HEK293 (cell line): ENCODE data around the gene OVOL2.

ENCODE experiments used
- CTCF ChIP-seq: fragments of 450-650 bp; formaldehyde crosslinking; IDR thresholded peaks from 2 replicates; pipeline ENCODE4 v1.5.1; 2016; ENCODE audit warnings: missing biosample characterization, missing genetic modification characterization
- KLF8 ChIP-seq: fragments of 450-650 bp; formaldehyde crosslinking; IDR thresholded peaks from 2 replicates; pipeline ENCODE4 v1.5.1; 2016; ENCODE audit warnings: missing biosample characterization, missing genetic modification characterization
- PATZ1 ChIP-seq: fragments of 450-650 bp; formaldehyde crosslinking; IDR thresholded peaks from 2 replicates; pipeline ENCODE4 v1.5.1; 2016; ENCODE audit warnings: missing biosample characterization, missing genetic modification characterization
- PRDM1 ChIP-seq: fragments of 450-650 bp; formaldehyde crosslinking; IDR thresholded peaks from 2 replicates; pipeline ENCODE4; 2016; ENCODE audit warnings: missing biosample characterization, missing genetic modification characterization
- ZBTB26 ChIP-seq: fragments of 450-650 bp; formaldehyde crosslinking; optimal IDR thresholded peaks from 2 replicates; pipeline ENCODE3; 2016; ENCODE audit warnings: missing biosample characterization, mild to moderate bottlenecking, missing genetic modification characterization
- ZNF548 ChIP-seq: fragments of 450-650 bp; formaldehyde crosslinking; IDR thresholded peaks from 2 replicates; pipeline ENCODE4 v1.5.1; 2016; ENCODE audit warnings: missing biosample characterization, missing genetic modification characterization
- ZNF560 ChIP-seq: fragments of 450-650 bp; formaldehyde crosslinking; IDR thresholded peaks from 2 replicates; pipeline ENCODE4 v1.5.1; 2017; ENCODE audit warnings: missing biosample characterization, missing genetic modification characterization, borderline replicate concordance
- ZNF791 ChIP-seq: fragments of 450-650 bp; formaldehyde crosslinking; IDR thresholded peaks from 2 replicates; pipeline ENCODE4 v1.5.1; 2016; ENCODE audit warnings: missing biosample characterization, missing genetic modification characterization
- TF ChIP-seq, protein P1 (sequence below): IDR thresholded peaks from 2 replicates; pipeline ENCODE4 v1.6.1; 2011; ENCODE audit warnings: mild to moderate bottlenecking, low read depth, low read length, borderline replicate concordance

GRCh38 chr20:18014411-18014810 is 43.3 kb downstream of the OVOL2 start:
- no peak for TF ChIP-seq ZNF560 (tag by site-specific recombination)
- TF ChIP-seq ZNF791 (tag by site-specific recombination) = no peak
- TF ChIP-seq PATZ1 (tag by site-specific recombination) = no peak
- TF ChIP-seq KLF8 = no peak
- no peak for TF ChIP-seq ZBTB26
- TF ChIP-seq PRDM1 = no peak
- TF ChIP-seq CTCF (tag by site-specific recombination) = no peak
- no peak for TF ChIP-seq ZNF548
- TF ChIP-seq, protein P1, sequence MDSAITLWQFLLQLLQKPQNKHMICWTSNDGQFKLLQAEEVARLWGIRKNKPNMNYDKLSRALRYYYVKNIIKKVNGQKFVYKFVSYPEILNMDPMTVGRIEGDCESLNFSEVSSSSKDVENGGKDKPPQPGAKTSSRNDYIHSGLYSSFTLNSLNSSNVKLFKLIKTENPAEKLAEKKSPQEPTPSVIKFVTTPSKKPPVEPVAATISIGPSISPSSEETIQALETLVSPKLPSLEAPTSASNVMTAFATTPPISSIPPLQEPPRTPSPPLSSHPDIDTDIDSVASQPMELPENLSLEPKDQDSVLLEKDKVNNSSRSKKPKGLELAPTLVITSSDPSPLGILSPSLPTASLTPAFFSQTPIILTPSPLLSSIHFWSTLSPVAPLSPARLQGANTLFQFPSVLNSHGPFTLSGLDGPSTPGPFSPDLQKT = no peak
